ENCODE data around the gene CTIF. TPM values are rescaled to one million over a fixed set of nuclear protein-coding genes. Genes with fewer than 3 reads are reported as not detected.

Gene CTIF
- total RNA-seq, 2 experiments from 2014 or later: 0.06 to 0.38 TPM

DNA sequence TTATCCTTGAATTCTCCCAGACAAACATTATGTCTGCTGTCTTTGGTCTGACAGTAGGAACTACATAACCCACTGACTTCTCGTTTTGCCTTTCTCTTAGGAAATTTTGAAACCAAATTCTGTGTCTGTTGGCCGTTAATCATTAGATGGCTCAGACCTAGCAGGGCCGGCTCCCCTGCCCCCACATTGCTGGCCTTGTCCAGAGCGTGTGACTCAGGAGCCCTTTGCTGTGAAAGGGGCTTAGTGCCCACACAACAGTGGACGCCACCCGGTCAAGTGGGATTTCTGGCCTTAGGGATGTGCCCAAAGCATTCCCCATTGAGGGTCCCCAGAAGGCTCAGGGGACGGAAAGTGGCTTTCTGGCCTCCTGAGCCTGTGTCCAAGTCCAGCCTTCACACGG is 137.5 kb downstream of the CTIF start:
- intact Hi-C loops (cut with micrococcal nuclease; ENCODE audit: unreplicated experiment): loop anchor here (5.0 to 10.0 kb wide), 5 partner anchors 91 to 778 kb away; no protein-coding TSS in a partner anchor
- H2AFZ ChIP-seq (ENCODE audit: low read length): no peak overlapping the region; the same call in 1 of the 2 replicates
- no peak for DNase-seq (ENCODE audit: low spot score)

GRCh38 chr18:48676756-48677368 is 138.0 kb downstream of the CTIF start:
- no peaks in the 10 kb centered on the region for H3K79me2 ChIP-seq (ENCODE audit: insufficient read depth, low read depth, low read length)
- intact Hi-C loops (cut with micrococcal nuclease; ENCODE audit: unreplicated experiment): loop anchor here (5.0 to 10.0 kb wide), 5 partner anchors 90 to 778 kb away; no protein-coding TSS in a partner anchor
- no peaks in the 10 kb centered on the region for H3K9me2 ChIP-seq (ENCODE audit: insufficient read depth, low read length)
- H3K4me2 ChIP-seq (ENCODE audit: low read length): no peak overlapping the region
- H3K9me3 ChIP-seq (ENCODE audit: low read length): no peaks in the 10 kb centered on the region
- H3K4me1 ChIP-seq (ENCODE audit: insufficient read depth, low read length, poor library complexity, severe bottlenecking): peaks cover 32% of the 10 kb centered on the region
- H3K27ac ChIP-seq (ENCODE audit: low read depth, low read length, poor library complexity, severe bottlenecking): no peak overlapping the region
- H3K4me3 ChIP-seq (ENCODE audit: low read depth, low read length, poor library complexity, severe bottlenecking): no peak overlapping the region
- TF ChIP-seq, protein P1, sequence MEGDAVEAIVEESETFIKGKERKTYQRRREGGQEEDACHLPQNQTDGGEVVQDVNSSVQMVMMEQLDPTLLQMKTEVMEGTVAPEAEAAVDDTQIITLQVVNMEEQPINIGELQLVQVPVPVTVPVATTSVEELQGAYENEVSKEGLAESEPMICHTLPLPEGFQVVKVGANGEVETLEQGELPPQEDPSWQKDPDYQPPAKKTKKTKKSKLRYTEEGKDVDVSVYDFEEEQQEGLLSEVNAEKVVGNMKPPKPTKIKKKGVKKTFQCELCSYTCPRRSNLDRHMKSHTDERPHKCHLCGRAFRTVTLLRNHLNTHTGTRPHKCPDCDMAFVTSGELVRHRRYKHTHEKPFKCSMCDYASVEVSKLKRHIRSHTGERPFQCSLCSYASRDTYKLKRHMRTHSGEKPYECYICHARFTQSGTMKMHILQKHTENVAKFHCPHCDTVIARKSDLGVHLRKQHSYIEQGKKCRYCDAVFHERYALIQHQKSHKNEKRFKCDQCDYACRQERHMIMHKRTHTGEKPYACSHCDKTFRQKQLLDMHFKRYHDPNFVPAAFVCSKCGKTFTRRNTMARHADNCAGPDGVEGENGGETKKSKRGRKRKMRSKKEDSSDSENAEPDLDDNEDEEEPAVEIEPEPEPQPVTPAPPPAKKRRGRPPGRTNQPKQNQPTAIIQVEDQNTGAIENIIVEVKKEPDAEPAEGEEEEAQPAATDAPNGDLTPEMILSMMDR (conservative IDR thresholded peaks at IDR 0.05; ENCODE audit: low read length): peak; percentile 80
- TF ChIP-seq EZH2phosphoT487 (IDR thresholded peaks at IDR 0.05; ENCODE audit: borderline replicate concordance, low read depth, low read length): no peak
- CTCF ChIA-PET (ENCODE audit: unreplicated experiment): interaction anchor here (0.5 kb wide), 1 partner anchor 324 kb away, joined by 3 read pairs; no protein-coding TSS in a partner anchor
- peak overlapping the region; percentile 42; the same call in 1 of the 2 replicates for H2AFZ ChIP-seq (ENCODE audit: low read length)
- peak; percentile 73 for DNase-seq (ENCODE audit: low spot score)
- no peaks in the 10 kb centered on the region for H3K36me3 ChIP-seq (ENCODE audit: insufficient read depth, low read length)
- BruUV-seq (replicated peaks): no TSS peak
- H4K20me1 ChIP-seq (ENCODE audit: insufficient read depth, low read length): no peaks in the 10 kb centered on the region
- POLR2A ChIA-PET: no interaction called here

More for the DNA sequence above, 137.5 kb downstream of the CTIF start:
- no peak overlapping the region for H3K4me2 ChIP-seq (ENCODE audit: low read length)
- H4K20me1 ChIP-seq (ENCODE audit: insufficient read depth, low read length): no peaks in the 10 kb centered on the region
- H3K79me2 ChIP-seq (ENCODE audit: insufficient read depth, low read depth, low read length): no peaks in the 10 kb centered on the region
- ChIA-PET CTCF (ENCODE audit: unreplicated experiment) (interaction anchor here (0.5 kb wide), 1 partner anchor 325 kb away, joined by 3 read pairs; no protein-coding TSS in a partner anchor), POLR2A (no interaction called here)
- no peaks in the 10 kb centered on the region for H3K9me2 ChIP-seq (ENCODE audit: insufficient read depth, low read length)
- no peak overlapping the region for H3K27ac ChIP-seq (ENCODE audit: low read depth, low read length, poor library complexity, severe bottlenecking)
- TF ChIP-seq EZH2phosphoT487 (IDR thresholded peaks at IDR 0.05; ENCODE audit: borderline replicate concordance, low read depth, low read length): no peak
- TF ChIP-seq, protein P1 (conservative IDR thresholded peaks at IDR 0.05; ENCODE audit: low read length): no peak
- H3K4me3 ChIP-seq (ENCODE audit: low read depth, low read length, poor library complexity, severe bottlenecking): no peak overlapping the region
- no peaks in the 10 kb centered on the region for H3K36me3 ChIP-seq (ENCODE audit: insufficient read depth, low read length)
- H3K9me3 ChIP-seq (ENCODE audit: low read length): no peaks in the 10 kb centered on the region
- no TSS peak for BruUV-seq (replicated peaks)
- H3K4me1 ChIP-seq (ENCODE audit: insufficient read depth, low read length, poor library complexity, severe bottlenecking): peaks cover 34% of the 10 kb centered on the region

All from OCI-LY7 (cell line).